ENCODE results near the gene MS4A6A. TPM values are rescaled to one million over a fixed set of nuclear protein-coding genes. Genes with fewer than 3 reads are reported as not detected.

MS4A6A gene
- total RNA-seq, 1 donor = not detected

DNA sequence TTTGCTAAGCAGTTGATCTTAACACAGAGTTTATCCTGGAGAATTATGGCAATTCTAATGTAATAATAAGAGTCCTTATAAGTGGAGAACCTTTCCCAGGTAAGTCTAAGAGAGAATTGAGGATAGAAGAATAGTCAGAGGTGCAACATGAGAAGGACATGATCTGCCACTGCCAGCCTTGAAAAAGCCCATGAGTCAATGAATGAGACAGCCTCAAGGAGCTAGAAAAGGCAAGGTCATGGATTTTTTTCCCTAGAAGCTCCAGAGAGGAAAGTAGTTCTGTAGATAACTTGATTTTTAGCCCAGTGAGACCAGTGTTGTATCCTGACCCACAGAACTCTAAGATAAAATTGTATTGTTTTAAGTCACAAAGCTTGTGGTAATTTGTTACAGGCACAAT lies 16.9 kb downstream of the MS4A6A start:
- DNase-seq (ENCODE audit: low read depth) = no peak
- TF ChIP-seq, protein P1, sequence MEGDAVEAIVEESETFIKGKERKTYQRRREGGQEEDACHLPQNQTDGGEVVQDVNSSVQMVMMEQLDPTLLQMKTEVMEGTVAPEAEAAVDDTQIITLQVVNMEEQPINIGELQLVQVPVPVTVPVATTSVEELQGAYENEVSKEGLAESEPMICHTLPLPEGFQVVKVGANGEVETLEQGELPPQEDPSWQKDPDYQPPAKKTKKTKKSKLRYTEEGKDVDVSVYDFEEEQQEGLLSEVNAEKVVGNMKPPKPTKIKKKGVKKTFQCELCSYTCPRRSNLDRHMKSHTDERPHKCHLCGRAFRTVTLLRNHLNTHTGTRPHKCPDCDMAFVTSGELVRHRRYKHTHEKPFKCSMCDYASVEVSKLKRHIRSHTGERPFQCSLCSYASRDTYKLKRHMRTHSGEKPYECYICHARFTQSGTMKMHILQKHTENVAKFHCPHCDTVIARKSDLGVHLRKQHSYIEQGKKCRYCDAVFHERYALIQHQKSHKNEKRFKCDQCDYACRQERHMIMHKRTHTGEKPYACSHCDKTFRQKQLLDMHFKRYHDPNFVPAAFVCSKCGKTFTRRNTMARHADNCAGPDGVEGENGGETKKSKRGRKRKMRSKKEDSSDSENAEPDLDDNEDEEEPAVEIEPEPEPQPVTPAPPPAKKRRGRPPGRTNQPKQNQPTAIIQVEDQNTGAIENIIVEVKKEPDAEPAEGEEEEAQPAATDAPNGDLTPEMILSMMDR (IDR thresholded peaks at IDR 0.05; ENCODE audit: insufficient read depth, low read length) = no peak

DNA sequence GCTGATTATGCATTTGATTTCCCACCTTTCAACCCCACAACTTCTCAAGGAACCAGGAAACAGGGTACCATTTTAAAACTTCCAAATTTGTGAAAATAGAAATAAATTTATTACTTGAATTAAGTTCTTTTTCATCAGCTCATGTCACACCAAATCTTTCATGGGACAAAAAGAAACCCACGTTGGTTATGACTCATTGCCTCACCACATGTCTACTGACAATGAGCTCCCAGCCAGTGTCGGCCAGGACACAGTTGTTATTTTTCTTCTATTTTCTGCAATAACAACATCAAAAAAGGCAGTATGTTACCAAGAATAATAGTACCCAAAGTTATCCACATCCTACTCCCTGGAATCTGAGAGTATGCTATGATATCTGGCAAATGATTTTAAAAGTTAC lies 17.3 kb downstream of the MS4A6A start:
- DNase-seq (ENCODE audit: low read depth) = no peak
- TF ChIP-seq, protein P1 (IDR thresholded peaks at IDR 0.05; ENCODE audit: insufficient read depth, low read length) = no peak
- H3K4me3 ChIP-seq (ENCODE audit: low read depth, low read length) = no peak overlapping the region

More for the DNA sequence above, 16.9 kb downstream of the MS4A6A start:
- H3K4me3 ChIP-seq (ENCODE audit: low read depth, low read length) = no peak overlapping the region

DNA sequence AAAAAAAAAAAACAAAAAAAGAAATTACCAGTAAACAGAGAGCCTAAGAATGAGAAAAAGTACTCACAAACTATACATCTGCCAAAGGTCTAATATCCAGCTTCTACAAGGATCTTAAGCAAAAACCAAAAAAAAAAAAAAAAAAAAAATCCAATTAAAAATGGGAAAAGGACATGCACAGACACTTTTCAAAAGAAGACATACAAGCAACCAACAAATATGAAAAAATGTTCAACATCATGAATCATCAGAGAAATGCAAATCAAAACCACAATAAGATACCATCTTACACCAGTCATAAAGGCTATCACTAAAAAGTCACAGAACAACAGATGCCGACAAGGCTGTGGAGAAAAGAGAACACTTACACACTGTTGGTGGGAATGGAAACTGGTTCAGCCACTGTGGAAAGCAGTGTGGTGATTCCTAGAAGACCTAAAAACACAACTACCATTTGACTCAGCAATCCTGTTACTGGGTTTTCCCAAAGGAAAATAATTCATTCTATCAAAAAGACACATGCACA lies 18.3 kb downstream of the MS4A6A start:
- no peak for DNase-seq (ENCODE audit: low read depth)
- no peak overlapping the region for H3K4me3 ChIP-seq (ENCODE audit: low read depth, low read length)
- TF ChIP-seq, protein P1 (IDR thresholded peaks at IDR 0.05; ENCODE audit: insufficient read depth, low read length) = no peak

DNA sequence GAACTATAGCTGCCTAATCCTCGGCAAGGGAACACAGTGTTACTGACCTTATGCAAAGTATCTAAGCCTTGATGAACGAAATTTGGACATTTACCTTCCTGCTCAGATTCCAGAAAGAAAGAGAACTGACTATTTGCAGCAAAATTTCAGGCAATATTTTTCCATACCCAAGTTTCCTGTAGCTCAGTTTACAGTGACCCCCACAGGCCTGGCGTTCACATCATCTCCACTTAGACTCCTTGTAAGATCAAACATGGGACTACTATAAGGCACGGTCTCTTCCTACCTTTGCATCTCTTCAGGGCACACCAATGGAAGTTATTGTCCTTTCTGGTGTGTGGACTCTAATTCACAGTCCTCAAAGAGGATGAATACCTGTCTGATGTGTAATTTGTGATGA lies 21.1 kb downstream of the MS4A6A start:
- no peak overlapping the region for H3K4me3 ChIP-seq (ENCODE audit: low read depth, low read length)
- TF ChIP-seq, protein P1 (IDR thresholded peaks at IDR 0.05; ENCODE audit: insufficient read depth, low read length) = no peak
- DNase-seq (ENCODE audit: low read depth) = no peak

DNA sequence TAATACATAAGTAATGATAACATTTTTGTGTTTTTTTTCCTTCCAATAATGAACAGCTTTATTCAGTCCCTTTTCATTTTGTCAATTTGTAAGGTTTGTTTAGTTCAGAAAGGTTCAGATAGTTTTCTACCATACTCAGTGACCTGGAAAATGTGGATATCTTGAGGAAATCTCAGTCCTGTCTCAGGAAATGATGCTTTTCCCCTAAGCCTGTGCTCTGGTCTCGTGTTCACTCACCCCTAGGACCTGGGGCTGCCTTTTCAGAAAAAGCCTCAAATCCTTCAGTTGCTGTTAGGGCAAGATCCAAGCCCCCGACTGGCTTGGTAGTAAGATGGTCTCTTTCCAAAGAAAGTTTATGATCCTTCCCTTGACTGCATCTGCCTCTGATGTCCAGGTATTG lies 21.8 kb downstream of the MS4A6A start:
- DNase-seq (ENCODE audit: low read depth) = no peak
- H3K4me3 ChIP-seq (ENCODE audit: low read depth, low read length) = no peak overlapping the region
- TF ChIP-seq, protein P1 (IDR thresholded peaks at IDR 0.05; ENCODE audit: insufficient read depth, low read length) = no peak

DNA sequence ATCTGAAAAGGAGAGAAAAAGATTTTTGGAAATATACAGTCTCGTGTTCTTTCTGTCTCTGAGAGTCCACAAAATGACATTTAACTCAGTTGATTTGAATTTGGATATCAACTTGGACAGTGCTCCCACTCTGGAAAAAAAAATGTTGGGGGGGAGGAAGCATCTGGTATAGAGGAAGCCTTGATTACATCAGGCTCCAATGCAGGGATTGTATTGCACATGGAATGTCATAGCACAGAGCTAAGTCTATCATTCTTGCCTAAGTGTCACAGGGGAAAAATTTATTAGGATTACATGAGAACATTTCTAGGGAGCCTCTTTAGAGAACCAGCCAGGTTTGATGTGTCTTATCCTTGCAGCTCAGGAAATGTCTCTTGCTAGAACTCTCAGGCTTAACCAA lies 23.0 kb downstream of the MS4A6A start:
- no peak overlapping the region for H3K4me3 ChIP-seq (ENCODE audit: low read depth, low read length)
- TF ChIP-seq, protein P1 (IDR thresholded peaks at IDR 0.05; ENCODE audit: insufficient read depth, low read length) = no peak
- no peak for DNase-seq (ENCODE audit: low read depth)

DNA sequence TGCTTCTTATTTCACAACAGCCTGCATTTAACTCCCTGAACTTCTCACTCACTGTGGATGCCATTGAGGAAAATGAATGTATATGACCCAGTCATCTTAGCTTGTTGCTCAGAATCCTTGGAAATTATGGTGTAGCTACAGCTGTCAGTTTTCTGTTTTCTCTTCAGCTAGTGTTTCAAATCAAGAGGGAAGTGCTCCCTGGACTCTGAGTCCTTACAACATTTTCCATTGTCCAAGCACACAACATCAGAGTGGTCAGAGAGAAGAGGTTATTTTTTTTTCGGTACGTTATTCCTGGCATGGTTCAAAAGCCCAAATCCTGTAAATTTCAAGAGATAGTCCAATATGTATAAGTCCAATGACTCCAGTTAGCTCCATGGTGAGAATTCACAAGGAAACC lies 23.6 kb downstream of the MS4A6A start:
- DNase-seq (ENCODE audit: low read depth) = no peak

More for the DNA sequence above, 23.6 kb downstream of the MS4A6A start:
- TF ChIP-seq, protein P1 (IDR thresholded peaks at IDR 0.05; ENCODE audit: insufficient read depth, low read length) = no peak
- no peak overlapping the region for H3K4me3 ChIP-seq (ENCODE audit: low read depth, low read length)

All from fibroblast of the aortic adventitia (primary cell).